Measurements from ENCODE around the gene RBM11. TPM values are rescaled to one million over a fixed set of nuclear protein-coding genes. Genes with fewer than 3 reads are reported as not detected.

The RBM11 gene
- total RNA-seq, 3 donors from 2014 or later (not counting 1 experiment from before 2014, with no cell fraction given) = 0.42 to 0.60 TPM; not detected in 1

DNA sequence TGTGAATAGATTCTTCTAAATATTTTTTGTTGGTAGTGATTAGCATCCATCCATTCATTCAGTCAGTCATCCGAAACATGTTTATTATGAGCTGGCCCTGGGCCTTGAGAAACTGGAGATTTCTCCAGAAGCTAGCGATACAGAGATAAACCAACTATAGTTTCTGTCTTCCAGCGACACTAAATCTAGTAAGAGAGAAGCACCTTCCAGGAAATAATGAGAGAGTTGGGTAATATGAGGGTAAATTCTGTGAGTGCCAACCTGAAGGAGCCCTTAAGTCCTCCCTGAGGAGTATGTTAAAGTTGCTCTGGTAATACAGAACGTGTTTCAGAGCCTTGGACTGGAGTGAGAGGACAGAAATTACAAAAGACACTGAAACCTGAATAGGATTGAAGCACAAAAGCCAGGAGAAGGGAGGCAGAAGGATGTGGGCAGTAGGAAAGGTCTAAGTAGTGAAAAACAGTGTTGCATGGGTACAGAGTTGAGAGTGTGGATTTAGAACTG is 59.8 kb downstream of the RBM11 start:
- Mint-ChIP-seq H3K9me3 (no peaks in the 10 kb centered on the region), H3K27ac (no peak overlapping the region), H3K27me3 (ENCODE audit: low read depth in 2 of 2) (peaks cover 16 to 24% of the 10 kb centered on the region in 2 donors), H3K4me3 (no peak overlapping the region), H3K4me1 (no peaks in the 10 kb centered on the region), H3K36me3 (no peaks in the 10 kb centered on the region)
- intact Hi-C loops (cut with micrococcal nuclease) = no loop called here
- Histone ChIP-seq H3K4me1 (ENCODE audit: control insufficient read depth, insufficient read depth, low read length) (peaks cover 2% of the 10 kb centered on the region), H3K9me3 (ENCODE audit: control insufficient read depth, insufficient read depth, low read length) (no peaks in the 10 kb centered on the region), H3K4me3 (ENCODE audit: low read length) (no peak overlapping the region), H3K27me3 (ENCODE audit: control insufficient read depth, insufficient read depth, low read length) (peaks cover 5% of the 10 kb centered on the region), H3K27ac (ENCODE audit: low read length) (no peak overlapping the region), H3K36me3 (ENCODE audit: control insufficient read depth, insufficient read depth, low read length) (no peaks in the 10 kb centered on the region)
- 90% methylated on average over 4 of the region's 4 CpGs for WGBS (ENCODE audit: insufficient coverage)
- TF ChIP-seq, protein P1, sequence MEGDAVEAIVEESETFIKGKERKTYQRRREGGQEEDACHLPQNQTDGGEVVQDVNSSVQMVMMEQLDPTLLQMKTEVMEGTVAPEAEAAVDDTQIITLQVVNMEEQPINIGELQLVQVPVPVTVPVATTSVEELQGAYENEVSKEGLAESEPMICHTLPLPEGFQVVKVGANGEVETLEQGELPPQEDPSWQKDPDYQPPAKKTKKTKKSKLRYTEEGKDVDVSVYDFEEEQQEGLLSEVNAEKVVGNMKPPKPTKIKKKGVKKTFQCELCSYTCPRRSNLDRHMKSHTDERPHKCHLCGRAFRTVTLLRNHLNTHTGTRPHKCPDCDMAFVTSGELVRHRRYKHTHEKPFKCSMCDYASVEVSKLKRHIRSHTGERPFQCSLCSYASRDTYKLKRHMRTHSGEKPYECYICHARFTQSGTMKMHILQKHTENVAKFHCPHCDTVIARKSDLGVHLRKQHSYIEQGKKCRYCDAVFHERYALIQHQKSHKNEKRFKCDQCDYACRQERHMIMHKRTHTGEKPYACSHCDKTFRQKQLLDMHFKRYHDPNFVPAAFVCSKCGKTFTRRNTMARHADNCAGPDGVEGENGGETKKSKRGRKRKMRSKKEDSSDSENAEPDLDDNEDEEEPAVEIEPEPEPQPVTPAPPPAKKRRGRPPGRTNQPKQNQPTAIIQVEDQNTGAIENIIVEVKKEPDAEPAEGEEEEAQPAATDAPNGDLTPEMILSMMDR (IDR thresholded peaks at IDR 0.05) = no peak
- no peak for DNase-seq
- ATAC-seq = no peak

Other genes with a start within 250 kb of the RBM11 start
- gene LIPI, start 5.2 kb upstream of the RBM11 start, total RNA-seq = not detected
- gene HSPA13, start 167.0 kb downstream of the RBM11 start, total RNA-seq = 10 to 100 TPM; 17.0 to 23.8 (median 22.7) TPM

All from natural killer cell (primary cell).